NCI-H510A treated with DMSO at 0.1 percent for 48 hours (cell line): ENCODE results near the gene PPP2R2C.

Experiments used
- DNase-seq: peaks from one replicate; lab custom pipeline; 2025; lab: John Stamatoyannopoulos, UW

Gene PPP2R2C

GRCh38 chr4:6469898-6470501 is 2.4 kb downstream of the PPP2R2C start:
- no peak for DNase-seq

- DNase-seq: no peak
Measured at GRCh38 chr4:6469144-6469543, 3.3 kb downstream of the PPP2R2C start.

- DNase-seq: no peak
Measured at GRCh38 chr4:6468376-6468775, 4.0 kb downstream of the PPP2R2C start.

GRCh38 chr4:6467600-6467999 is 4.8 kb downstream of the PPP2R2C start:
- no peak for DNase-seq

GRCh38 chr4:6466756-6467381 is 5.5 kb downstream of the PPP2R2C start:
- no peak for DNase-seq

GRCh38 chr4:6465955-6466354 is 6.5 kb downstream of the PPP2R2C start:
- DNase-seq: no peak

- no peak for DNase-seq
Measured at GRCh38 chr4:6464842-6465588, 7.4 kb downstream of the PPP2R2C start.

- no peak for DNase-seq
Measured at GRCh38 chr4:6463311-6464289, 8.8 kb downstream of the PPP2R2C start.

GRCh38 chr4:6461301-6462165 is 10.9 kb downstream of the PPP2R2C start:
- DNase-seq: no peak

GRCh38 chr4:6460876-6461275 is 11.5 kb downstream of the PPP2R2C start:
- no peak for DNase-seq

- no peak for DNase-seq
Measured at GRCh38 chr4:6458528-6458927, 13.9 kb downstream of the PPP2R2C start.

GRCh38 chr4:6456450-6456849 is 16.0 kb downstream of the PPP2R2C start:
- no peak for DNase-seq

- no peak for DNase-seq
Measured at GRCh38 chr4:6454112-6454910, 18.1 kb downstream of the PPP2R2C start.

GRCh38 chr4:6453688-6453990 is 18.8 kb downstream of the PPP2R2C start:
- no peak for DNase-seq

- no peak for DNase-seq
Measured at GRCh38 chr4:6452897-6453687, 19.3 kb downstream of the PPP2R2C start.

GRCh38 chr4:6452116-6452896 is 20.1 kb downstream of the PPP2R2C start:
- no peak for DNase-seq

- DNase-seq: no peak
Measured at GRCh38 chr4:6451309-6451708, 21.1 kb downstream of the PPP2R2C start.

GRCh38 chr4:6450709-6451108 is 21.7 kb downstream of the PPP2R2C start:
- DNase-seq: no peak
